ENCODE measurements around the gene WDR33.

WDR33 gene

GRCh38 chr2:127681976-127682857 lies 128.8 kb downstream of the WDR33 start:
- peaks cover 15% of the 10 kb centered on the region for H3K27me3 ChIP-seq (ENCODE audit: insufficient read depth, low read length)
- no peaks in the 10 kb centered on the region for H3K4me1 ChIP-seq (ENCODE audit: insufficient read depth, low read length)
- no peak overlapping the region for H3K27ac ChIP-seq (ENCODE audit: low read length)
- no peaks in the 10 kb centered on the region for H3K9me3 ChIP-seq (ENCODE audit: insufficient read depth, low read depth, low read length)
- no peak overlapping the region for H3K4me3 ChIP-seq (ENCODE audit: low read length)
- H3K9ac ChIP-seq (ENCODE audit: low read depth, low read length): no peak overlapping the region
- H3K36me3 ChIP-seq (ENCODE audit: insufficient read depth, low read depth, low read length): no peaks in the 10 kb centered on the region

GRCh38 chr2:127681288-127681804 lies 129.6 kb downstream of the WDR33 start:
- peaks cover 23% of the 10 kb centered on the region for H3K27me3 ChIP-seq (ENCODE audit: insufficient read depth, low read length)
- H3K9ac ChIP-seq (ENCODE audit: low read depth, low read length): no peak overlapping the region
- H3K9me3 ChIP-seq (ENCODE audit: insufficient read depth, low read depth, low read length): no peaks in the 10 kb centered on the region

DNA sequence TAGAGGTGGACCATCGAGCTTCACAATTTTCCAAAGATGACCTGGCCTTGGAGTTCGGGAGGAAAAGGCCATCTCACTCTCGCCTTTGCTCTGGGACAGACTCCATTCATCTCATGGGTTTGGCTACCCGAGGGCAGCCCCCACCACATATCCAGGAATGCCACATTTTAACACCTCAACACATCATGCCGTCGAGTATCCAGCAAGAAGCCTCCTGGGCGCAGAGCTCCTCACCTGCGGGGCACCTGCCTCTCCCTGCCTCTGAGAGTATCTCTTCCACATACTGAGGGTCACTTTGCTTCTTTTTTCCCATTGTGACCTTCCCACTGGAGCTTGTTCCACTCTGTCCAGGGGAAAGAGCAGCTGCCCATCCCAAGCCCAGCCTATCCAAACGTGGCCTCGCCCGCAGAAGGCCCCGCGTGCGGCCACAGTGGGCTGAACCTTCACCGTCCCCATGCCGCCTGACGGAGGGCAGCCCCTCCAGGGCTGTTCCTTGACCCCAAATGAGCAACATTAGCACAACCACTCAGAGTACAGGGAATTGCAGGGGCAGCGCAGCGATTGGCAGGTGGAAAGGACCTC lies 130.2 kb downstream of the WDR33 start:
- Histone ChIP-seq H3K9me3 (ENCODE audit: insufficient read depth, low read depth, low read length) (no peaks in the 10 kb centered on the region), H3K4me3 (ENCODE audit: low read length) (no peak overlapping the region), H3K27ac (ENCODE audit: low read length) (no peak overlapping the region), H3K36me3 (ENCODE audit: insufficient read depth, low read depth, low read length) (no peaks in the 10 kb centered on the region), H3K9ac (ENCODE audit: low read depth, low read length) (no peak overlapping the region), H3K4me1 (ENCODE audit: insufficient read depth, low read length) (0 out of 2 replicates have a peak, but pooled peaks cover 3% of the 10 kb centered on the region), H3K27me3 (ENCODE audit: insufficient read depth, low read length) (peaks cover 29% of the 10 kb centered on the region)

More at GRCh38 chr2:127681288-127681804, 129.6 kb downstream of the WDR33 start:
- no peak overlapping the region for H3K27ac ChIP-seq (ENCODE audit: low read length)
- no peaks in the 10 kb centered on the region for H3K4me1 ChIP-seq (ENCODE audit: insufficient read depth, low read length)
- no peaks in the 10 kb centered on the region for H3K36me3 ChIP-seq (ENCODE audit: insufficient read depth, low read depth, low read length)
- no peak overlapping the region for H3K4me3 ChIP-seq (ENCODE audit: low read length)

DNA sequence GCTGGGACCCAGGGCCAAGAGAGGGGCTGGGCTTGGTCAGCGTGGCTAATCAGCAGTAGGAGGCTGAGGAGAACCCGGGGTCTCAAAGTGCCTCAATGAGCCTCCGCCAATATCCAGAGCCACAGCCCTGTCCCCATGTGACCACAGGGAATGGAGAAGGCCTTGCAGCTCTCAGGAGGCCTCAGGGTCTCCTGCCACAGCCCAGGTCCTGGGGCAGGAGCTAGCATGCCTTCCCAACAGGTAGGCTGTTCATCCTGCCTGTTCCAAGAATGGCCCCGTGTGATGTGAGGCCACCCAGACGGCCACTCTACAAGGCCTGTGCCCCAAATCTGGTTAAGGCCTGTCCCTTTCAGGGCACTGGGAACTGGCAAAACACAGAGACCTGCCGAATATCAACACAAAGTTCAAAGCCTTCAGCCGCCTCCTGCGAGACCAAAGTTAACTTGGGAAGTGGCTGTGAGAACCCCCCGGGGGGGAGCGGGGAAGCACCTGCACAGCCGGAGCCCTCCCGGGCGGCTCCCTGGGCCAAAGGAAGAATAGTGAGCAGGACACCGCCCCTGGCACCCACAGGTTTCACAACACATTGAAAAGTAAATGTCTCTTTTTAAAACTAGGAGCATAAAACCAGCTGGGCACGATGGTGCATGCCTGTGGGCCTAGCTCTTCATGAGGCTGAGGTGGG lies 131.2 kb downstream of the WDR33 start:
- 0 out of 2 replicates have a peak, but pooled peaks cover 4% of the 10 kb centered on the region for H3K4me1 ChIP-seq (ENCODE audit: insufficient read depth, low read length)
- no peak overlapping the region for H3K4me3 ChIP-seq (ENCODE audit: low read length)
- H3K9ac ChIP-seq (ENCODE audit: low read depth, low read length): no peak overlapping the region
- H3K27ac ChIP-seq (ENCODE audit: low read length): no peak overlapping the region
- H3K9me3 ChIP-seq (ENCODE audit: insufficient read depth, low read depth, low read length): no peaks in the 10 kb centered on the region
- H3K36me3 ChIP-seq (ENCODE audit: insufficient read depth, low read depth, low read length): no peaks in the 10 kb centered on the region
- H3K27me3 ChIP-seq (ENCODE audit: insufficient read depth, low read length): peaks cover 36% of the 10 kb centered on the region

DNA sequence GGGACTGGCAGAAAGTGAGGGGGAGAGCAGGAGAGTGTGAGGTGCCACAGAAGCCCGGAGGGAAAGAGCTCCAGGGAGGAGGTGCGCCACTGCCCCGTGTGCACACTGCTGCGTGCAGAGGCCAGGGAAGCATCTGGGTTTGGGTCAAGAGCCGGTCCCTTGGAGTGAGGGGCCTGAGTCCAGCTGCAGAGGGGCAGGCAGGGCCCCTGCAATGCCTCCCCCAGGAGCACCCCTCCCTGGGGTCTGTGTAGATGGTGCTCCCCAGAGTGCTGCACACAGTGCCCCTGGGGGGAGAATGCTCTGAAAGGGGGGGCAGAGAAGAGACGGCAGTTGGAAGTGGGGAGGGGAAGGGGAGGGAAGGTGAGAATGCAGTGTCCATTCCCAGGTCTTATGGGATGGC lies 132.0 kb downstream of the WDR33 start:
- no peaks in the 10 kb centered on the region for H3K9me3 ChIP-seq (ENCODE audit: insufficient read depth, low read depth, low read length)
- no peak overlapping the region for H3K4me3 ChIP-seq (ENCODE audit: low read length)
- no peaks in the 10 kb centered on the region for H3K36me3 ChIP-seq (ENCODE audit: insufficient read depth, low read depth, low read length)
- no peak overlapping the region for H3K9ac ChIP-seq (ENCODE audit: low read depth, low read length)
- H3K27me3 ChIP-seq (ENCODE audit: insufficient read depth, low read length): peaks cover 44% of the 10 kb centered on the region
- no peak overlapping the region for H3K27ac ChIP-seq (ENCODE audit: low read length)
- 0 out of 2 replicates have a peak, but pooled peaks cover 4% of the 10 kb centered on the region for H3K4me1 ChIP-seq (ENCODE audit: insufficient read depth, low read length)

GRCh38 chr2:127678531-127678930 lies 132.4 kb downstream of the WDR33 start:
- Histone ChIP-seq H3K27me3 (ENCODE audit: insufficient read depth, low read length) (peaks cover 49% of the 10 kb centered on the region), H3K4me1 (ENCODE audit: insufficient read depth, low read length) (0 out of 2 replicates have a peak, but pooled peaks cover 4% of the 10 kb centered on the region), H3K9ac (ENCODE audit: low read depth, low read length) (no peak overlapping the region), H3K36me3 (ENCODE audit: insufficient read depth, low read depth, low read length) (no peaks in the 10 kb centered on the region), H3K27ac (ENCODE audit: low read length) (no peak overlapping the region), H3K9me3 (ENCODE audit: insufficient read depth, low read depth, low read length) (no peaks in the 10 kb centered on the region), H3K4me3 (ENCODE audit: low read length) (no peak overlapping the region)

DNA sequence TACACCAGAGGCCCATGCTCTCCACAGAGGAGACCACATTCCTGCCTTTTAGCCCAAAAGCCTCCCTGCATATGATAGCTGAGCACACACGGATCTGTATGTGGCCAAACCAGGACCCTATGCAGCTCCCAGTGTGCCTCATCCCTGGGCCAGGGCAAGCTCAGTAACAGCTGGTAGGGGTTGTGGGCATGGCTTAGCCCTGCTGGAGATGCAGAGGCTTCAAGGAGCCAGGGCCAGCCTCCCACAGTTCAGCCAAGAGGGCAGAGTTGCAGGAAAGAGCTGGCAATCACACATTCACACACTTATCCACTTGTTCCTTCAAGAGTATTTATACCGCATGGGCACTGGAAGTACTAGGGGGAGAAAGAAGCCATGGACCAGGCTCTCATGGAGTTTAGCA lies 134.1 kb downstream of the WDR33 start:
- no peaks in the 10 kb centered on the region for H3K36me3 ChIP-seq (ENCODE audit: insufficient read depth, low read depth, low read length)
- 0 out of 2 replicates have a peak, but pooled peaks cover 4% of the 10 kb centered on the region for H3K4me1 ChIP-seq (ENCODE audit: insufficient read depth, low read length)
- H3K27me3 ChIP-seq (ENCODE audit: insufficient read depth, low read length): peaks cover 61% of the 10 kb centered on the region
- H3K9me3 ChIP-seq (ENCODE audit: insufficient read depth, low read depth, low read length): no peaks in the 10 kb centered on the region
- H3K9ac ChIP-seq (ENCODE audit: low read depth, low read length): no peak overlapping the region
- no peak overlapping the region for H3K27ac ChIP-seq (ENCODE audit: low read length)
- H3K4me3 ChIP-seq (ENCODE audit: low read length): no peak overlapping the region

DNA sequence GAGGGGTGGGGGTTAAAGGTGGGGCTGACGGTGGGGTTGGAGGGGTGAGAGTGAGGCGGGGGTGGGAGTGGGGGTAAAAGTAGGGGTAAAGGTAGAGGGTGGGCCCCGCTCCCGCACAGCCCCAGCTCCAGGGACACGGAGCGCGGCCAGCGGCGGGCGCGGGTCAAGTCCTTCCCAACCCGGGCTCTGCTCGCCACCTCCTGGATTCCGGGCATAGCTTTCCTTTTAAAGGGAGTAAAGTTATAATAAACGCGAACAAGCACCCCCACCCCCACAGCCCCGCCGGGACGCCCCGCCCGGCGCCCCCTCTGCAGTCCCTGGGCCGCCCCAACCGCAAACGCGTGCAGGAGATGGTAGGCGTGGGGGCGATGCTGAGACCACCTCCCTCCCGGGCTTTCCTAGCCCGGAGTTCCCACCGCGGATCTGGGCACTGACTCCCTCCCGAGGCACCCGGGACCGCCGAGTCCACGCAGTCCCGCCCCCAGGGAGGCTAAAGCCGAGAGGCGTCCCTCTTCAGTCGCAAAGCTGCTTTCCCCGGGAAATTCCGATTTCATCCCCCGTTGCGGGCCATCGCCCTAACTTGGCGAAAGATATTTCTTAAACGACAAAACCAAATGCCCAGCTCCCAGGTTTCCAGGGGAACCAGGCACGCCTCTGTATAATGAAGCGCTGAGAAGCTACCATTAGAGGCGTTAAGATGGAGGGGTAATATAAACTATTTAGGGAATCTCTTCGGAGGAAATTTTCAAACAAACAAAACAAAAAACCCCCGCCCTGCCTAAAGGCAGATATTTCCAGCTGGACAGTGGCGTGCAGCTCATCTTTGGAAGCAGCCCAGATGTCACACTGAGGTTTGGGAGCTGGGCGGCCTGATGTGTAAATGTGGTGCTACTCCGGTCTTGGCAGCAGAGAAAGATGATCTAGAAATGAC lies 135.4 kb downstream of the WDR33 start, which contains the start of gene LIMS2:
LIMS2 (minus strand) TSS at position 200 of the 931 bp plus-strand sequence. CDS start 506 bp downstream, outside the sequence.
- Histone ChIP-seq H3K27ac (ENCODE audit: low read length) (no peak within 1 kb of the TSS), H3K4me1 (ENCODE audit: insufficient read depth, low read length) (0 out of 2 replicates have a peak, but pooled peaks cover 4% of the 10 kb centered on the region), H3K9ac (ENCODE audit: low read depth, low read length) (peak within 1 kb of the TSS; percentile 63; the same call in 1 of the 2 replicates), H3K9me3 (ENCODE audit: insufficient read depth, low read depth, low read length) (no peaks in the 10 kb centered on the region), H3K4me3 (ENCODE audit: low read length) (peak within 1 kb of the TSS; percentile 80), H3K36me3 (ENCODE audit: insufficient read depth, low read depth, low read length) (no peaks in the 10 kb centered on the region), H3K27me3 (ENCODE audit: insufficient read depth, low read length) (peaks cover 61% of the 10 kb centered on the region)

DNA sequence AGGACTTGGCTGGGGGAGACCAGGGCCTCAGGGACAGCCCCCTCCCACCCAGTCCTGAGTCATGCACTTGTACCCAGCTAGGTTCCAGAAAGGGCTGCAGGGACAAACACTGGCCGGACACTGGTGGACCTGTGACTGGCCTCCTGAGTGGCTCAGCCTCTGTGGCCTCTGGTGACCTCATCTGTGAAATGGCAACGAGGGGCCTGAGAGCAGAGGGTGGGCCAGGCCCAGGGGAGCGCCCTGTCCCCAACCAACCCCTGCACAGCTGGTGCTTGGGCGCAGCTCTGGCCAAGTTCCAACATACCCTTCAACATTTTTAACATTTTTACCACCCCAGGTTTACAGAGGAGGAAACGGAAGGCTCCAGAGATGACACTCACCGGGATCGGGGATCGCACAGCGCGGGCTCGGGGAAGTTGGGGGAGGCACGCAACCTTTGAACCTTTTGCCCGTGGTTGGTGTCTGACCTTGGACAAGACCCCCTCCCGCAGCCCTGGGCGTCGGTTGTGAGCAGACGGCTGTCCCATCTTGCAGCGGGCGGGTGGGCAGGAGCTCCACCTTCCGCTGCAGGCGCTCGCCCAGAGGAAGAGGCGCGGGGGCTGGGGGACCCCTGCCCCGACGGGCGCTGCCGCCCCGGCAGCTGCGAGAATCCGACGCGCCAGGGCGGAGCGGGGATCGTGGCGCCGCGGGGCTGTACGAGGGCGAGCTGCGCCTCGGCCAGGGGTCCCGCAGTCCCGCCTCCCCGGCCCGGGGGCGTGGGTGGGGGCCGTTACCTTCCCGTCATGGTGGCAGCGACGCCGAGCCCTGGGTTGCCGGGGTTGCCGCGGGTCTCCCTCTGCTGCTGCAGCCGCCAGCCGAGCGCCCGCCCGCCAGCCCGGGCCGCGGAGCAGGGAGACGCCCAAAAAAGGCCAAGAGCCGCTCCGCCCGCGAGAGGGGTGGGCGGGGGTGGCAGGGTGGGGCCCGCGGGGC lies 136.4 kb downstream of the WDR33 start:
- H3K9me3 ChIP-seq (ENCODE audit: insufficient read depth, low read depth, low read length): no peaks in the 10 kb centered on the region
- peak overlapping the region; percentile 60; the same call in 1 of the 2 replicates for H3K4me3 ChIP-seq (ENCODE audit: low read length)
- no peak overlapping the region for H3K27ac ChIP-seq (ENCODE audit: low read length)
- H3K27me3 ChIP-seq (ENCODE audit: insufficient read depth, low read length): peaks cover 61% of the 10 kb centered on the region
- no peak overlapping the region for H3K9ac ChIP-seq (ENCODE audit: low read depth, low read length)
- H3K36me3 ChIP-seq (ENCODE audit: insufficient read depth, low read depth, low read length): no peaks in the 10 kb centered on the region
- H3K4me1 ChIP-seq (ENCODE audit: insufficient read depth, low read length): 0 out of 2 replicates have a peak, but pooled peaks cover 4% of the 10 kb centered on the region

Data from iPS-20b (cell line).